ENCODE data around the gene ARHGAP9.

DNA sequence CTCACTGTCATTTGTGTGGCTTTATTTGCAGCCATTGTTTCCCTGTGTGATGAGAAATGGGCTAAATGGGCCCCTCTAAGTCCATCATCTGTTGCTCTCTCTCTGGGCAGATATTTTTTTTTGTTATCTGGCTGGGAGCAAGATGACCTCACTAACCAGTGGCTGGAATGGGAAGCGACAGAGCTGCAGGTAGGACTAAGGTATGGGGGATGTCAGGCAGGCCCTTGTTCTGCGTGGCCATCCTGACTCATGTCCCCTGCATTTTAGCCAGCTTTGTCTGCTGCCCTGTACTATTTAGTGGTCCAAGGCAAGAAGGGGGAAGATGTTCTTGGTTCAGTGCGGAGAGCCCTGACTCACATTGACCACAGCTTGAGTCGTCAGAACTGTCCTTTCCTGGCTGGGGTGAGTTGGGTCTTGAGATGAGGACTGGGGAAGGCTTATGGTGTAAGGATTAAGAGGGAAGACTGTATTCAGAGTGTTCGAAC is 9.5 kb upstream of the ARHGAP9 start:
- TF ChIP-seq CTCF (conservative IDR thresholded peaks at IDR 0.05) (no peak), ZFX (IDR thresholded peaks at IDR 0.05) (no peak)
